ENCODE measurements around the gene AASDHPPT.

AASDHPPT gene

GRCh38 chr11:106086135-106086534, 8.7 kb downstream of the AASDHPPT start:
- no peak for DNase-seq (ENCODE audit: low read depth in 2 of 2)

- no peak for DNase-seq (ENCODE audit: low read depth in 2 of 2)
Measured at GRCh38 chr11:106086850-106087249, 9.4 kb downstream of the AASDHPPT start.

GRCh38 chr11:106087815-106088435, 10.5 kb downstream of the AASDHPPT start:
- DNase-seq (ENCODE audit: low read depth in 2 of 2) = no peak

- no peak for DNase-seq (ENCODE audit: low read depth in 2 of 2)
Measured at GRCh38 chr11:106088896-106089295, 11.4 kb downstream of the AASDHPPT start.

GRCh38 chr11:106091480-106092123, 14.1 kb downstream of the AASDHPPT start:
- DNase-seq (ENCODE audit: low read depth in 2 of 2) = no peak

- no peak for DNase-seq (ENCODE audit: low read depth in 2 of 2)
Measured at GRCh38 chr11:106092446-106092845, 15.0 kb downstream of the AASDHPPT start.

- DNase-seq (ENCODE audit: low read depth in 2 of 2) = no peak
Measured at GRCh38 chr11:106098893-106099553, 21.6 kb downstream of the AASDHPPT start.

- DNase-seq (ENCODE audit: low read depth in 2 of 2) = no peak
Measured at GRCh38 chr11:106101370-106101769, 23.9 kb downstream of the AASDHPPT start.

- no peak for DNase-seq (ENCODE audit: low read depth in 2 of 2)
Measured at GRCh38 chr11:106101819-106102218, 24.4 kb downstream of the AASDHPPT start.

- DNase-seq (ENCODE audit: low read depth in 2 of 2) = no peak
Measured at GRCh38 chr11:106105986-106106385, 28.5 kb downstream of the AASDHPPT start.

- no peak for DNase-seq (ENCODE audit: low read depth in 2 of 2)
Measured at GRCh38 chr11:106121570-106122320, 44.3 kb downstream of the AASDHPPT start.

- DNase-seq (ENCODE audit: low read depth in 2 of 2) = no peak
Measured at GRCh38 chr11:106127604-106128003, 50.1 kb downstream of the AASDHPPT start.

- no peak for DNase-seq (ENCODE audit: low read depth in 2 of 2)
Measured at GRCh38 chr11:106128740-106129139, 51.3 kb downstream of the AASDHPPT start.

GRCh38 chr11:106131998-106132397, 54.5 kb downstream of the AASDHPPT start:
- no peak for DNase-seq (ENCODE audit: low read depth in 2 of 2)

GRCh38 chr11:106132582-106133354, 55.3 kb downstream of the AASDHPPT start:
- no peak for DNase-seq (ENCODE audit: low read depth in 2 of 2)

GRCh38 chr11:106133529-106133928, 56.1 kb downstream of the AASDHPPT start:
- no peak for DNase-seq (ENCODE audit: low read depth in 2 of 2)

GRCh38 chr11:106137061-106137460, 59.6 kb downstream of the AASDHPPT start:
- DNase-seq (ENCODE audit: low read depth in 2 of 2) = no peak

GRCh38 chr11:106137758-106138157, 60.3 kb downstream of the AASDHPPT start:
- DNase-seq (ENCODE audit: low read depth in 2 of 2) = no peak

Data from stimulated activated CD8-positive, alpha-beta memory T cell treated with anti-CD3 and anti-CD28 coated beads, Interleukin-7, amount 100 ng/mL, for 1 hour (primary cell).